ENCODE data around the gene FABP7.
A peak's percentile ranks its signal among the peaks of the same experiment; 100 is the strongest.

Gene FABP7

GRCh38 chr6:122783401-122783800, 3.9 kb downstream of the FABP7 start:
- H2AFZ ChIP-seq (ENCODE audit: low read length), result no peak overlapping the region
- no peak overlapping the region for H2BK5ac ChIP-seq (ENCODE audit: low read length)
- no peak overlapping the region for H3K23ac ChIP-seq (ENCODE audit: low read depth, low read length, poor library complexity)
- peaks cover 6 to 15% of the 10 kb centered on the region in 2 donors for H3K4me1 ChIP-seq (ENCODE audit: control insufficient read depth in 2 of 2, insufficient read depth in 1 of 2, low read depth in 1 of 2, low read length in 2 of 2)
- H2BK120ac ChIP-seq (ENCODE audit: low read depth, low read length), result no peak overlapping the region
- WGBS, 2 donors (ENCODE audit: extremely low coverage in 2 of 2, insufficient read length in 2 of 2, insufficient replicate concordance in 1 of 2), result no CpG with 5 or more reads among the region's 4 CpGs
- no peak overlapping the region for H3K4me2 ChIP-seq (ENCODE audit: insufficient read depth, low read length, poor library complexity, severe bottlenecking)
- H3K4me3 ChIP-seq (ENCODE audit: low read length in 2 of 2), result no peak overlapping the region
- no peaks in the 10 kb centered on the region for H3K9me3 ChIP-seq (replicated peaks in 1 of 2; ENCODE audit: control insufficient read depth in 2 of 2, insufficient read depth in 1 of 2, low read depth in 1 of 2, low read length in 2 of 2)
- H3K9ac ChIP-seq (ENCODE audit: low read depth, low read length, poor library complexity), result no peak overlapping the region
- no peaks in the 10 kb centered on the region for H3K27me3 ChIP-seq (ENCODE audit: control insufficient read depth in 3 of 3, insufficient read depth in 3 of 3, low read depth in 1 of 3, low read length in 3 of 3)
- no peak overlapping the region for H2BK12ac ChIP-seq (ENCODE audit: low read length)
- H2BK15ac ChIP-seq (ENCODE audit: low read length), result no peak overlapping the region
- no peak overlapping the region for H4K91ac ChIP-seq (ENCODE audit: low read depth, low read length, poor library complexity)
- H3K27ac ChIP-seq (replicated peaks; ENCODE audit: low read length), result no peak overlapping the region
- H2AK5ac ChIP-seq (ENCODE audit: low read depth, low read length), result no peak overlapping the region
- no peaks in the 10 kb centered on the region for H3K36me3 ChIP-seq (replicated peaks in 1 of 2; ENCODE audit: control insufficient read depth in 2 of 2, insufficient read depth in 2 of 2, low read length in 2 of 2)
- H3K14ac ChIP-seq (ENCODE audit: low read length), result no peak overlapping the region
- no peak overlapping the region for H3K4ac ChIP-seq (ENCODE audit: low read length)
- no peaks in the 10 kb centered on the region for H3K79me1 ChIP-seq (ENCODE audit: low read depth, low read length)
- no peak for DNase-seq (ENCODE audit: low spot score)
- H4K8ac ChIP-seq (ENCODE audit: low read depth, low read length), result no peak overlapping the region
- H3K18ac ChIP-seq (ENCODE audit: low read length), result no peak overlapping the region

DNA sequence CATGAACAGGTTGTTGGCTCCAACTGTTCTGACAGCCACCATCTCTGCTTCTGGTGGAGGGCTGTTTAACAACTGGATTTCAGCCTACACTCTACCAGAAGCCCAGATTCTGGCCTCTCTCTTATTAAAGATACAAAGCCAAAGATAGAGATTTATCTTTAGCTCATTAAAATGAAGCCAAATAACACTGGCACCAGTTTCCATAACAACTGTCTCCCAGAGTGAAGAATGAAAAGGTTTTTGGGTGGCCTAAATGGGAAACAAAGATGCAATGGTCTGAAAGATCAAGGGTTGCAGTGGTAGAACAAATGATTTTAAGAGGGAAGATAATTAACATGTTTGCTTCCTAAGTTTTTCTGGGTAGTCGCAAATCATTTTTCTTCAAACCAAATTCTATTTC, 6.4 kb downstream of the FABP7 start:
- Histone ChIP-seq H4K91ac (ENCODE audit: low read depth, low read length, poor library complexity) (no peak overlapping the region), H3K9me3 (replicated peaks in 1 of 2; ENCODE audit: control insufficient read depth in 2 of 2, insufficient read depth in 1 of 2, low read depth in 1 of 2, low read length in 2 of 2) (no peaks in the 10 kb centered on the region), H3K4me1 (ENCODE audit: control insufficient read depth in 2 of 2, insufficient read depth in 1 of 2, low read depth in 1 of 2, low read length in 2 of 2) (peaks cover 6 to 16% of the 10 kb centered on the region in 2 donors), H3K79me1 (ENCODE audit: low read depth, low read length) (no peaks in the 10 kb centered on the region), H2AK5ac (ENCODE audit: low read depth, low read length) (no peak overlapping the region), H3K18ac (ENCODE audit: low read length) (no peak overlapping the region), H4K8ac (ENCODE audit: low read depth, low read length) (no peak overlapping the region), H3K23ac (ENCODE audit: low read depth, low read length, poor library complexity) (no peak overlapping the region), H2BK12ac (ENCODE audit: low read length) (no peak overlapping the region), H3K14ac (ENCODE audit: low read length) (no peak overlapping the region), H2BK15ac (ENCODE audit: low read length) (no peak overlapping the region), H3K9ac (ENCODE audit: low read depth, low read length, poor library complexity) (no peak overlapping the region), H3K27me3 (ENCODE audit: control insufficient read depth in 3 of 3, insufficient read depth in 3 of 3, low read depth in 1 of 3, low read length in 3 of 3) (no peaks in the 10 kb centered on the region), H3K36me3 (replicated peaks in 1 of 2; ENCODE audit: control insufficient read depth in 2 of 2, insufficient read depth in 2 of 2, low read length in 2 of 2) (no peaks in the 10 kb centered on the region), H2AFZ (ENCODE audit: low read length) (no peak overlapping the region), H2BK5ac (ENCODE audit: low read length) (no peak overlapping the region), H3K27ac (replicated peaks; ENCODE audit: low read length) (no peak overlapping the region), H3K4ac (ENCODE audit: low read length) (no peak overlapping the region), H3K4me2 (ENCODE audit: insufficient read depth, low read length, poor library complexity, severe bottlenecking) (no peak overlapping the region), H2BK120ac (ENCODE audit: low read depth, low read length) (no peak overlapping the region), H3K4me3 (ENCODE audit: low read length in 2 of 2) (no peak overlapping the region)
- no CpG with 5 or more reads among the region's 1 CpG for WGBS, 2 donors (ENCODE audit: extremely low coverage in 2 of 2, insufficient read length in 2 of 2, insufficient replicate concordance in 1 of 2)
- no peak for DNase-seq (ENCODE audit: low spot score)

DNA sequence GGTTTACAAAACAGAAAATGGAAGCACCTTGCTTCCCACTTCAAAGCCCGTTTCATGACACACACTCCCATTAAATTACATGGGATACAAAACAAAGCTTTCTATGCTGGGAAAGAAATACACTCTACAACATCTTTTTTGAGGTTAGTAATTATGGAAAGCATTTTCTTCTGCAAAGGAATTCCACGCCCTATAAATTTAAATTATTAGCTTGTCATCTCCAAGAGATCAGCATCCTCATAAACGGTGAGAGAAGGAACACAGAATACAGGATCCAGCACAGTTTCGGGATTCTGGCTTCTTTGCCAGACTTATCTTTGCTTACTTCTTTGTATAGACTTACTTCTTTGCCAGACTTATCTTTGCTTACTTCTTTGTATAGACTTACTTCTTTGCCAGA, 8.2 kb downstream of the FABP7 start:
- Histone ChIP-seq H3K27ac (replicated peaks; ENCODE audit: low read length) (no peak overlapping the region), H3K9me3 (replicated peaks in 1 of 2; ENCODE audit: control insufficient read depth in 2 of 2, insufficient read depth in 1 of 2, low read depth in 1 of 2, low read length in 2 of 2) (no peaks in the 10 kb centered on the region), H2AK5ac (ENCODE audit: low read depth, low read length) (no peak overlapping the region), H2BK12ac (ENCODE audit: low read length) (no peak overlapping the region), H2BK5ac (ENCODE audit: low read length) (no peak overlapping the region), H3K36me3 (replicated peaks in 1 of 2; ENCODE audit: control insufficient read depth in 2 of 2, insufficient read depth in 2 of 2, low read length in 2 of 2) (no peaks in the 10 kb centered on the region), H3K4me2 (ENCODE audit: insufficient read depth, low read length, poor library complexity, severe bottlenecking) (no peak overlapping the region), H3K14ac (ENCODE audit: low read length) (no peak overlapping the region), H4K91ac (ENCODE audit: low read depth, low read length, poor library complexity) (no peak overlapping the region), H3K18ac (ENCODE audit: low read length) (no peak overlapping the region), H3K79me1 (ENCODE audit: low read depth, low read length) (no peaks in the 10 kb centered on the region), H2AFZ (ENCODE audit: low read length) (no peak overlapping the region), H2BK15ac (ENCODE audit: low read length) (no peak overlapping the region), H3K4ac (ENCODE audit: low read length) (no peak overlapping the region), H3K23ac (ENCODE audit: low read depth, low read length, poor library complexity) (no peak overlapping the region), H3K4me1 (ENCODE audit: control insufficient read depth in 2 of 2, insufficient read depth in 1 of 2, low read depth in 1 of 2, low read length in 2 of 2) (peaks cover 8 to 18% of the 10 kb centered on the region in 2 donors), H3K9ac (ENCODE audit: low read depth, low read length, poor library complexity) (no peak overlapping the region), H4K8ac (ENCODE audit: low read depth, low read length) (no peak overlapping the region), H3K27me3 (ENCODE audit: control insufficient read depth in 3 of 3, insufficient read depth in 3 of 3, low read depth in 1 of 3, low read length in 3 of 3) (no peaks in the 10 kb centered on the region), H3K4me3 (ENCODE audit: low read length in 2 of 2) (no peak overlapping the region), H2BK120ac (ENCODE audit: low read depth, low read length) (no peak overlapping the region)
- WGBS, 2 donors (ENCODE audit: extremely low coverage in 2 of 2, insufficient read length in 2 of 2, insufficient replicate concordance in 1 of 2), result no CpG with 5 or more reads among the region's 4 CpGs
- DNase-seq (ENCODE audit: low spot score), result no peak

- H2AFZ ChIP-seq (ENCODE audit: low read length), result peak overlapping the region; percentile 94
- no peak overlapping the region for H3K27ac ChIP-seq (replicated peaks; ENCODE audit: low read length)
- peak overlapping the region; percentile 89 for H3K4me2 ChIP-seq (ENCODE audit: insufficient read depth, low read length, poor library complexity, severe bottlenecking)
- H4K8ac ChIP-seq (ENCODE audit: low read depth, low read length), result no peak overlapping the region
- WGBS, 2 donors (ENCODE audit: extremely low coverage in 2 of 2, insufficient read length in 2 of 2, insufficient replicate concordance in 1 of 2), result no CpG with 5 or more reads among the region's 6 CpGs
- H3K4me3 ChIP-seq (ENCODE audit: low read length in 2 of 2), result no peak overlapping the region
- H2BK12ac ChIP-seq (ENCODE audit: low read length), result no peak overlapping the region
- no peaks in the 10 kb centered on the region for H3K27me3 ChIP-seq (ENCODE audit: control insufficient read depth in 3 of 3, insufficient read depth in 3 of 3, low read depth in 1 of 3, low read length in 3 of 3)
- DNase-seq (ENCODE audit: low spot score), result no peak
- no peak overlapping the region for H2AK5ac ChIP-seq (ENCODE audit: low read depth, low read length)
- no peak overlapping the region for H3K14ac ChIP-seq (ENCODE audit: low read length)
- no peak overlapping the region for H4K91ac ChIP-seq (ENCODE audit: low read depth, low read length, poor library complexity)
- no peaks in the 10 kb centered on the region for H3K79me1 ChIP-seq (ENCODE audit: low read depth, low read length)
- no peak overlapping the region for H2BK120ac ChIP-seq (ENCODE audit: low read depth, low read length)
- H3K23ac ChIP-seq (ENCODE audit: low read depth, low read length, poor library complexity), result no peak overlapping the region
- H2BK5ac ChIP-seq (ENCODE audit: low read length), result no peak overlapping the region
- no peak overlapping the region for H3K9ac ChIP-seq (ENCODE audit: low read depth, low read length, poor library complexity)
- H2BK15ac ChIP-seq (ENCODE audit: low read length), result no peak overlapping the region
- no peak overlapping the region for H3K18ac ChIP-seq (ENCODE audit: low read length)
- H3K9me3 ChIP-seq (replicated peaks in 1 of 2; ENCODE audit: control insufficient read depth in 2 of 2, insufficient read depth in 1 of 2, low read depth in 1 of 2, low read length in 2 of 2), result no peaks in the 10 kb centered on the region
- H3K4ac ChIP-seq (ENCODE audit: low read length), result no peak overlapping the region
- H3K36me3 ChIP-seq (replicated peaks in 1 of 2; ENCODE audit: control insufficient read depth in 2 of 2, insufficient read depth in 2 of 2, low read length in 2 of 2), result no peaks in the 10 kb centered on the region
- peaks cover 8 to 18% of the 10 kb centered on the region in 2 donors for H3K4me1 ChIP-seq (ENCODE audit: control insufficient read depth in 2 of 2, insufficient read depth in 1 of 2, low read depth in 1 of 2, low read length in 2 of 2)
Measured at GRCh38 chr6:122788208-122788607, 8.7 kb downstream of the FABP7 start.

Measured in neuronal stem cell (in vitro differentiated cells).